KOPT-K1 (cell line): Measurements from ENCODE around the gene CFB.
A peak's percentile ranks its signal among the peaks of the same experiment; 100 is the strongest.
"Not testable (repeated sequence)": the region's sequence is repeated elsewhere in the genome, so short reads cannot be mapped to it uniquely, and the experiment has no call there.

ENCODE experiments used
- H3K27ac ChIP-seq: fragments of 200-600 bp; sonication (generic); 2 replicates; pipeline ENCODE4 v1.5.1; 2016; ENCODE audit warnings: antibody characterized with exemption, mild to moderate bottlenecking, low read depth, low read length; ENCODE audit not compliant: poor library complexity, severe bottlenecking
- H3K36me3 ChIP-seq: fragments of 200-600 bp; sonication (generic); 2 replicates; pipeline ENCODE4 v1.5.1; 2017; ENCODE audit warnings: antibody characterized with exemption, mild to moderate bottlenecking, low read length, moderate library complexity; ENCODE audit not compliant: insufficient read depth
- H3K9me3 ChIP-seq: fragments of 200-600 bp; sonication (generic); 2 replicates; pipeline ENCODE4 v1.5.1; 2017; ENCODE audit warnings: antibody characterized with exemption, low read length, mild to moderate bottlenecking; ENCODE audit not compliant: insufficient read depth, poor library complexity, severe bottlenecking

The CFB gene

GRCh38 chr6:31969712-31970603 lies 24.1 kb downstream of the CFB start:
- H3K27ac ChIP-seq, result no peak overlapping the region
- H3K9me3 ChIP-seq, result no peaks in the 10 kb centered on the region
- peaks cover 61% of the 10 kb centered on the region for H3K36me3 ChIP-seq

GRCh38 chr6:31970604-31971271 lies 24.8 kb downstream of the CFB start:
- Histone ChIP-seq H3K36me3 (peaks cover 53% of the 10 kb centered on the region), H3K9me3 (no peaks in the 10 kb centered on the region), H3K27ac (peak overlapping the region; percentile 77)

GRCh38 chr6:31971279-31971992 lies 25.5 kb downstream of the CFB start:
- Histone ChIP-seq H3K9me3 (no peaks in the 10 kb centered on the region), H3K36me3 (peaks cover 46% of the 10 kb centered on the region), H3K27ac (peak overlapping the region; percentile 77)

GRCh38 chr6:31971993-31972708 lies 26.3 kb downstream of the CFB start, which contains the start of gene DXO:
Gene DXO, minus strand, starts transcription at chr6:31972138. Its CDS starts 463 bp downstream, at chr6:31971675.
- peak within 1 kb of the TSS; percentile 77 for H3K27ac ChIP-seq
- H3K9me3 ChIP-seq, result no peaks in the 10 kb centered on the region
- peaks cover 39% of the 10 kb centered on the region for H3K36me3 ChIP-seq

- Histone ChIP-seq H3K9me3 (no peaks in the 10 kb centered on the region), H3K27ac (peak overlapping the region; percentile 77), H3K36me3 (peaks cover 32% of the 10 kb centered on the region)
Observed at GRCh38 chr6:31972709-31973350, 26.9 kb downstream of the CFB start.

- H3K36me3 ChIP-seq, H3K9me3 ChIP-seq, H3K27ac ChIP-seq: not testable (repeated sequence)
Observed at GRCh38 chr6:31976065-31976464, 30.2 kb downstream of the CFB start.

GRCh38 chr6:31977816-31978431 lies 32.0 kb downstream of the CFB start:
- H3K9me3 ChIP-seq, result no peaks in the 10 kb centered on the region
- no peak overlapping the region for H3K27ac ChIP-seq
- H3K36me3 ChIP-seq, result no peaks in the 10 kb centered on the region

GRCh38 chr6:31978831-31979230 lies 32.9 kb downstream of the CFB start:
- Histone ChIP-seq H3K36me3 (no peaks in the 10 kb centered on the region), H3K9me3 (no peaks in the 10 kb centered on the region), H3K27ac (no peak overlapping the region)

GRCh38 chr6:31979238-31979898 lies 33.5 kb downstream of the CFB start:
- Histone ChIP-seq H3K27ac (no peak overlapping the region), H3K9me3 (no peaks in the 10 kb centered on the region), H3K36me3 (no peaks in the 10 kb centered on the region)

- H3K27ac ChIP-seq, H3K36me3 ChIP-seq: not testable (repeated sequence)
Observed at GRCh38 chr6:31980195-31980876, 34.4 kb downstream of the CFB start.

GRCh38 chr6:31980998-31981397 lies 35.1 kb downstream of the CFB start:
- H3K9me3 ChIP-seq, H3K36me3 ChIP-seq, H3K27ac ChIP-seq: not testable (repeated sequence)

More at GRCh38 chr6:31980195-31980876, 34.4 kb downstream of the CFB start:
- not testable (repeated sequence) for H3K9me3 ChIP-seq

GRCh38 chr6:31981744-31982143 lies 35.8 kb downstream of the CFB start, which contains the start of gene C4A:
Gene C4A, plus strand, starts transcription at chr6:31982057. Its CDS starts 51 bp downstream, at chr6:31982108.
- not testable (repeated sequence) for H3K27ac ChIP-seq, H3K9me3 ChIP-seq, H3K36me3 ChIP-seq

GRCh38 chr6:31989363-31989762 lies 43.5 kb downstream of the CFB start:
- H3K36me3 ChIP-seq, H3K9me3 ChIP-seq, H3K27ac ChIP-seq: not testable (repeated sequence)
